GM21576 (cell line): ENCODE data around the gene OBSCN.

Source experiments
- ATAC-seq: cut with Tn5 transposase; IDR thresholded peaks from one replicate; pipeline ENCODE4 v1.9.1; 2021; ENCODE audit warnings: mild to moderate bottlenecking, moderate library complexity; ENCODE audit not compliant: unreplicated experiment

Gene OBSCN

DNA sequence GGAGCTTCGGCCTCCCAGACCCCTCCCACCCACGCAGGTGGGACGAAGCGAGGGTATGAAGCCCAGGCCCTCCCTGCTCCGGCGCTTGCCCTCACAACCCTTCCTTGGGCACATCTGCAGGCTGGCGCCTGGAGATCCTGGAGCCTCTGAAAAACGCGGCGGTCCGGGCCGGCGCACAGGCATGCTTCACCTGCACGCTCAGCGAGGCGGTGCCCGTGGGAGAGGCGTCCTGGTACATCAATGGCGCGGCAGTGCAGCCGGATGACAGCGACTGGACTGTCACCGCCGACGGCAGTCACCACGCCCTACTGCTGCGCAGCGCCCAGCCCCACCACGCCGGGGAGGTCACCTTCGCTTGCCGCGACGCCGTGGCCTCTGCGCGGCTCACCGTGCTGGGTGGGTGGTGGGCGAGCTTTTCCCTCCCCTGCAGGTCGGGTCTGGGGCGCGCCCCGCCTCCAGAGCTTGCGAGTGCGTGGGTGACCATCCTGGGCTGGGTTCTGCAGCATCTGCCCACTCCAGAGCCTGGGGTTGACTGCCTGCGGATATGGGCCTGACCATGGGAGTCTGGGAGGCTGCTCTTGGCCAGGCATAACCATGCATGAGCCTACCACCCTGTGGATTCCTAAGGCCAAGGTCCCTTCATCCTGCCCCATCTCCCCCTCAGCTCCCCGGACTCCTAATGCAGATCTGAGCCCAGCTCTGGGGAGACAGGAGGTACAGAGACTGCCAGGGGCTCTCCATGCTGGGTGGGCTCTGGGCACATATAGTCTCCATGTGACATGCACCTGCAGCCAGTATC, 108.9 kb downstream of the OBSCN start:
- ATAC-seq, result no peak

DNA sequence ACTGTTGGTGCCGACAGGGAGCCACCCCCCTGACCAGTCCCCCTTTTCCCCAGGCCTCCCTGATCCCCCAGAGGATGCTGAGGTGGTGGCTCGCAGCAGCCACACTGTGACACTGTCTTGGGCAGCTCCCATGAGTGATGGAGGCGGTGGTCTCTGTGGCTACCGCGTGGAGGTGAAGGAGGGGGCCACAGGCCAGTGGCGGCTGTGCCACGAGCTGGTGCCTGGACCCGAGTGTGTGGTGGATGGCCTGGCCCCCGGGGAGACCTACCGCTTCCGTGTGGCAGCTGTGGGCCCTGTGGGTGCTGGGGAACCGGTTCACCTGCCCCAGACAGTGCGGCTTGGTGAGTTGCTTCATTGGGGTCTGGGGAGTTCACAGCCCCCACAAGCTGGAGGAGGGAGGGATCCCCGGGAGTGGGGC, 109.6 kb downstream of the OBSCN start:
- no peak for ATAC-seq

DNA sequence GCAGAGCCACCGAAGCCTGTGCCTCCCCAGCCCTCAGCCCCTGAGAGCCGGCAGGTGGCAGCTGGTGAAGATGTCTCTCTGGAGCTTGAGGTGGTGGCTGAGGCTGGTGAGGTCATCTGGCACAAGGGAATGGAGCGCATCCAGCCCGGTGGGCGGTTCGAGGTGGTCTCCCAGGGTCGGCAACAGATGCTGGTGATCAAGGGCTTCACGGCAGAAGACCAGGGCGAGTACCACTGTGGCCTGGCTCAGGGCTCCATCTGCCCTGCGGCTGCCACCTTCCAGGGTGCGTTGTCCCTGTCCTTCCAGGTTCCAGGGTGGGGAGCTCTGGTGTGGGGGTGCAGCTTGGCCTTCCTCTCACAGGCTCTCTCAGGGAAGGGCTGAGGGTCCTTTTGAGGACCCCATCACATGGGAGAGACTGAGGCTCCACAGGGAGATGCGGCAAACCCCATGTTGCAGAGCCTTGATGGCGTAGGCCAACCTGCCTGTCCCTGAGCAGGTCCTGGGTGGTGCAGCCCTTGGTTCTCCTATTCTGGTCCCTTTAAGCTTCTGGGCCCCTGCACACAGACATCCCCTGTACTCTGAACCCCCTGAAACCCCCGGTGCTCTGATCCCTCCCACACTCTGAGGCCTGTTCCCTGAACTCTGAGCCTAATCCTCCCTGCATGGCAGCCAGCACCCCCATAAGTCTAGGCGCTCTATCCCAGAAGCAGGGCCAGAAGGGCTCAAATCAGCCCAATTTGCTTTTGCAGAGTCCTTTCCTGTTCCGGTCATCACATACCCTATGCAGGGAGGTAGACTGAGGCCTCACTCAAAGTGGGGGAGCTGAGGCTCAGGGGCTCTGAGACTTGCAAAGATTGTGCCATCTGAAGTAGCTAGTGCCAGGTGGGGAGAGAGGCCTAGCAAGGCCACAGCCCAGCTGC, 110.3 kb downstream of the OBSCN start:
- no peak for ATAC-seq

DNA sequence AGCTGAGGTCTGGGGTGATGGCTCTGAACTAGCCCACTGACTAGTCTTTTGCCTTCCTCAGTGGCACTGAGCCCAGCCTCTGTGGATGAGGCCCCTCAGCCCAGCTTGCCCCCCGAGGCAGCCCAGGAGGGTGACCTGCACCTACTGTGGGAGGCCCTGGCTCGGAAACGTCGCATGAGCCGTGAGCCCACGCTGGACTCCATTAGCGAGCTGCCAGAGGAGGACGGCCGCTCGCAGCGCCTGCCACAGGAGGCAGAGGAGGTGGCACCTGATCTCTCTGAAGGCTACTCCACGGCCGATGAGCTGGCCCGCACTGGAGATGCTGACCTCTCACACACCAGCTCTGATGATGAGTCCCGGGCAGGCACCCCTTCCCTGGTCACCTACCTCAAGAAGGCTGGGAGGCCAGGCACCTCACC, 111.0 kb downstream of the OBSCN start:
- no peak for ATAC-seq

DNA sequence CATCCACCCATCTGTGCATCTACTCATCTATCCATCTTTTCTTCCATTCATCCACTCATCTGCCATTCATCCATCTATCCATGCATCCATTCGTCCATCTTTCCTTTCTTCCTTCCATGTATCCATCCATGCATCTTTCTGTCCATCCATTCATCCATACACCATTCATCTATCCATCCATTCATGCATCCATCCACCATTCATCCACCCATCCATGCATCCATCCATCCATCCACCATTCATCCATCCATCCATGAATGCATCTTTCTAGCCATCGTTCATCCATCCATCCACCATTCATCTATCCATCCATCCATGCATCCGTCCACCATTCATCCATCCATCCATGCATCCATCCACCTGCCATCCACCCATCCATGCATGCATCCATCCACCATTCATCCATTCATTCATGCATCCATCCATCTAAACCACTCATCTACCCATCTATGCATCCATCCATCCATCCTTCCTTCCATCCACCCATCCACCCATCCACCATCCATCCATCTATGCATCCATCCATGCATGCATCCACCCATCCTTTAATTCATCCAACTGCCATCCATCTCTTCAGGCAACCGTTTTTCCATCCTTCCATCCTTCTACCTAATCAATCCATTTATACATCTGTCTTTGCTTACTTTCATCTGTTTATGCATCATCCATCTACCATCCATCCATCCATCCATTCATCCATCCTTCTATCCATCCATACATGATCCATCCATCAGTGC, 111.7 kb downstream of the OBSCN start:
- ATAC-seq, result no peak

DNA sequence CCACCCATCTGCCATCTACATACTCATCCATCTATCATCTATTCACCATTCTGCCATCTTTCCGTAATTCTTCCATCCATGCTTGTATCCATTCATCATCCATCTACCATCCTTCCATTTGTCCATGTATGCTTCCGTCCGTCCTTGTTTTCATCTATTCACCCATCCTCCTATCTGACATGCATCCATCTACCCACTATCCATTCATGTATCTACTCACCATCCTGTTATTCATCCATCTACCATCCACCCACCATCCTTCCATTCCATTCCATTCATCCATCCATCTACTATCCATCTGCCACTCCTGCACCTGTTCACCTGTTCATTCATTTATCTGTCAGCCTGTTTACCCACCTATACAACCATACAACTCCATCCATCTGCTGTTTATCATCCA, 112.5 kb downstream of the OBSCN start:
- no peak for ATAC-seq

DNA sequence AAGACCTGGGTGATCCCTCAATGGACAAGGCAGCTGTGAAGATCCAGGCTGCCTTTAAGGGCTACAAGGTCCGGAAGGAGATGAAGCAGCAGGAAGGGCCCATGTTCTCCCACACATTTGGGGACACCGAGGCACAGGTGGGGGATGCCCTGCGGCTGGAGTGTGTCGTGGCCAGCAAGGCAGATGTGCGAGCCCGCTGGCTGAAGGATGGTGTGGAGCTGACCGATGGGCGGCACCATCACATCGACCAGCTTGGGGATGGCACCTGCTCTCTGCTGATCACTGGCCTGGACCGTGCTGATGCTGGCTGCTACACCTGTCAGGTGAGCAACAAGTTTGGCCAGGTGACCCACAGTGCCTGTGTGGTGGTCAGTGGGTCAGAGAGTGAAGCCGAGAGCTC, 113.6 kb downstream of the OBSCN start:
- ATAC-seq, result no peak

DNA sequence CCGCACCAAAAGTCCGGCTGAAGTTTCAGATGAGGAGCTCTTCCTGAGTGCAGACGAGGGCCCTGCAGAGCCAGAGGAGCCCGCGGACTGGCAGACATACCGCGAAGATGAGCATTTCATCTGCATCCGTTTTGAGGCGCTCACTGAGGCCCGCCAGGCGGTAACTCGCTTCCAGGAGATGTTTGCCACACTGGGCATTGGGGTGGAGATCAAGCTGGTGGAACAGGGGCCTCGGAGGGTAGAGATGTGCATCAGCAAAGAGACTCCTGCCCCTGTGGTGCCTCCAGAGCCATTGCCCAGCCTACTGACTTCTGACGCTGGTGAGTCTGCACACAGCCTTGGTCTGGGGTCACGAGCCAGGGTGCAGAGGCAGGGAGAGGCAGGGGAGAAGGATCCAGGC, 114.1 kb downstream of the OBSCN start:
- ATAC-seq, result no peak

DNA sequence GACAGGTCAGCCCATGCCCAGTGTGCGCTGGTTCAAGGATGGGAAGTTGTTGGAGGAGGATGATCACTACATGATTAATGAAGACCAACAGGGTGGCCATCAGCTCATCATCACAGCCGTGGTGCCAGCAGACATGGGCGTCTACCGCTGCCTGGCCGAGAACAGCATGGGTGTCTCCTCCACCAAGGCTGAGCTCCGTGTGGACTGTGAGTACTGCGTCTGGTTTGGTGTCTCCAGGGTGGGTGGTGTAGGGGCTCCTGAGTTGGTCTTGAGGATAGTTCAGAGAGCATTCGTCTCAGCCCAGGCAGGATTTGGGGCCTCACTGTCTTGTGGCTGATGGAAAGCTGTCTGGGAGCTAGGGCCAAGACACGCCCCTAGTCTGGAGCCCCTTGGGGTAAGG, 115.6 kb downstream of the OBSCN start:
- no peak for ATAC-seq

DNA sequence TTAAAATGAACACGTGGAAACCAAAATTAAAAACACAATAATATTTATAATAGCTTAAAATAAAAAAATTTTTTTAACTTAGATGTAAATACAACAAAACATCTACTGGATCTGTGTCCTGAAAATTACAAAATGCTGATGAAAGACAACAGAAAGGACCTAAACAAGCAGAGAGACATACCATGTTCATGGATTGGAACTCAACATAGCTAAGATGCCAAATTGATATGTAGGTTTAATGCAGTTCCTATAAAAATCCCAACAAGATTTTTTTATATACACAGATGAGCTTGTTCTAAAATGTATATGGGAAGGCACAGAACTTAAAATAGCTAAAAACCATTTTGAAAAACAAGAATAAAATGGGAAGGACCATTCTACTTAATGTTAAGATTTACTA, 117.4 kb downstream of the OBSCN start:
- ATAC-seq, result no peak

DNA sequence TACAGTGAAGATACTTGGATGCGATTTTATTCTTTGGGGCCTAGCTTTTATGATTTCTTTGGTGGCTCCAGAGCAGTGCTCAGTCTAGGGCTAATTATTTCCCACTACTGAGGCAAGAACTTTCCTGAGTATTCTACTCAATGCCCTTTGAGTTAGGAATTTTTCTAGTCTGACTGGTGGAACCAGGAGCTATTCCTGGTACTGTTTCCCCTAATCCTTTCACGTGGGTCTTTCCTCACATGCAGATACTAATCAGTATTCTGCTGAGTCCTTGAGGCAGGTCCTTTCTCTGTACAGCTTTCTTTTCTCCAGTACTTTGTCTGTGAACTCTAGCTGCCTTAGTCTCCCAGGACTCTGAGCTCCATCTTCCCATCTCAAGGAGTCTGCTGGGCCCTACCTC, 122.0 kb downstream of the OBSCN start:
- no peak for ATAC-seq

DNA sequence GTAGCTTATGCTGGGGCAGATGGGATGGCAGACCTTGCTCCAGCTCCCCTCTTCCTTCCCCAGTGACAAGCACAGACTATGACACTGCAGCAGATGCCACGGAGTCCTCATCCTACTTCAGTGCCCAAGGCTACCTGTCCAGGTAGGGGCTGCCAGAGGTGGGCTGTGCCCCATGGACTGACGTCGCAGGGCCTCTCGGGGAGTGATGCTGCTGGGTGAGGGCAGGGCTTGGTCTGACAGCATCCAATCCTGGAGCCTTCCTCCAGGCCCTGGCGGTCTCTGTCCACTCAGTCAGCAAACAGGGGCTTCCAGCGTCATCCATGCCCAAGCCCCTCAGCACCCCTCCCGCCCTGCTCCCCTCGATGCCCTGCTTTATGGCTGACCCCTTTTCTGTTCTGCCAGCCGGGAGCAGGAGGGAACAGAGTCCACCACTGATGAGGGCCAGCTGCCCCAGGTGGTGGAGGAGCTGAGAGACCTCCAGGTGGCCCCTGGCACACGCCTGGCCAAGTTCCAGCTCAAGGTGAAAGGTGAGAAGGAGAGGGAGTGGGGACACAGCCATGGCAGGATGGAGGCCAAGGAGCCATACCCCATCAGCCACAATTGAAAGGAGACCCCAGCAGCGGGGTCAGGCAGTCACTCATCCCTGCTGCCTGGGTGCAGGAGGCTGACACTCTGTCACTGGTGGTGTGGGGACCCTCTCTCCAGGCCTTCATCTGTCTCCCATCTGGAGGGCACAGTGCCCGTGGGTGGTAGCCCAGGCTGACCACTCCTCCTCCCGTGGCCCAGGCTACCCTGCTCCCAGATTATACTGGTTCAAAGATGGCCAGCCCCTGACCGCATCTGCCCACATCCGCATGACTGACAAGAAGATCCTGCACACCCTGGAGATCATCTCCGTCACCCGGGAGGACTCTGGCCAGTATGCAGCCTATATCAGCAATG, 125.2 kb downstream of the OBSCN start:
- no peak for ATAC-seq

DNA sequence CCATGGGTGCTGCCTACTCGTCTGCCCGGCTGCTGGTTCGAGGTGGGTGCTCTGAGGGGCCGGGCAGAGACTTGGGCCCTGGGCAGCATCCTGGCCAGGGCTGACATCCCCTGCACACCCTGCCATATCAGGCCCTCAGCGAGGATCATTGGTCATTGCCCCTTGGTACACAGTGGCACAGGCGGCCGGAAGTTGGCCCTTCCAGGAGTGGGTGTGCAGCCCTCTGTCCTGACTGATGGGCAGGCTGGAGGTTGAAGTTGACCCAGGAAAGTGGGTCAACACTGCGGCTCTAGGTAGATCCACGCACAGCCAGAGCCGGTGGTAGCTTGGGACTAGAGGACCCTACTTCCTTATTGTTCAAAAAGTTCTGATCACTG, 125.9 kb downstream of the OBSCN start:
- ATAC-seq, result no peak

DNA sequence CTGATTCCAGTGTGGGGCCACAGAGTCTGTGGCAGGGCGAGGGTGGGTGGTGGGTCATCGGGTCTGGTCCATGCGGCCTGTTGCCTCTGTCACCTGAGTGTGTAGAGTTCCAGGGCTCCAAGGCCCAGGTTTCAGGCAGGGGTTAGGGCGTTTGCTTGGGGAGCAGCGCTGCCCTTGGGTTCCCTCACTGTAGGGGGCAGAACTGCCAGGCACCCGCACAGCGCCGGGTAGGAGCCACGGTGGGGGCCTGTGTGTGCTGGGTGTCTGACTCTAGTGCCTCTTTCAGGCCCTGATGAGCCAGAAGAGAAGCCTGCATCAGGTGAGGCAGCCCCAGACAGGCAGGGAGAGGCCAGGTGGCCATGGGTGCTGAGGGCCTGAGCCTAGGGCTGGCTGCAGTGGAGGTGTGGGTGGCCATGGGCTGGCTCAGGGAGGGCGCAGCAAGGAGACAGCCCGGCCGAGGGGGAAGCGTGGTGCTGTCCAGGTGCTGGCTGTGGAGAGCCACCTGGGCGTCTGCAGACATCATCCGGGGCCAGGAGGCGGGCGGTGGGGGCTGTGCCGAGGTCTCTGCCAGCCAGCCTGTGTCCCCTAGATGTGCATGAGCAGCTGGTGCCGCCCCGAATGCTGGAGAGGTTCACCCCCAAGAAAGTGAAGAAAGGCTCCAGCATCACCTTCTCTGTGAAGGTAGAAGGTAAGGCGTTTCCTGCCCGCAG, 126.5 kb downstream of the OBSCN start:
- no peak for ATAC-seq

DNA sequence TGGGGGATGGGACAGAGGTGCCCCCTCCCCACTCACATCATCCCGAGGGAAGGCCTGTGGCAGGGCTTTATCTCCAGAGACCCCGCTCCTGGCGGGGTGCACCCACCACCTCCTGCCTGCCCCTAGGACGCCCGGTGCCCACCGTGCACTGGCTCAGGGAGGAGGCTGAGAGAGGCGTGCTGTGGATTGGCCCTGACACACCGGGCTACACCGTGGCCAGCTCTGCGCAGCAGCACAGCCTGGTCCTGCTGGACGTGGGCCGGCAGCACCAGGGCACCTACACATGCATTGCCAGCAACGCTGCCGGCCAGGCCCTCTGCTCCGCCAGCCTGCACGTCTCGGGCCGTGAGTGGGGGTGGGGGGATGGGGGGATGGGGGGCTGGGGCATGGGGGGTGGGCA, 127.1 kb downstream of the OBSCN start:
- ATAC-seq, result no peak

DNA sequence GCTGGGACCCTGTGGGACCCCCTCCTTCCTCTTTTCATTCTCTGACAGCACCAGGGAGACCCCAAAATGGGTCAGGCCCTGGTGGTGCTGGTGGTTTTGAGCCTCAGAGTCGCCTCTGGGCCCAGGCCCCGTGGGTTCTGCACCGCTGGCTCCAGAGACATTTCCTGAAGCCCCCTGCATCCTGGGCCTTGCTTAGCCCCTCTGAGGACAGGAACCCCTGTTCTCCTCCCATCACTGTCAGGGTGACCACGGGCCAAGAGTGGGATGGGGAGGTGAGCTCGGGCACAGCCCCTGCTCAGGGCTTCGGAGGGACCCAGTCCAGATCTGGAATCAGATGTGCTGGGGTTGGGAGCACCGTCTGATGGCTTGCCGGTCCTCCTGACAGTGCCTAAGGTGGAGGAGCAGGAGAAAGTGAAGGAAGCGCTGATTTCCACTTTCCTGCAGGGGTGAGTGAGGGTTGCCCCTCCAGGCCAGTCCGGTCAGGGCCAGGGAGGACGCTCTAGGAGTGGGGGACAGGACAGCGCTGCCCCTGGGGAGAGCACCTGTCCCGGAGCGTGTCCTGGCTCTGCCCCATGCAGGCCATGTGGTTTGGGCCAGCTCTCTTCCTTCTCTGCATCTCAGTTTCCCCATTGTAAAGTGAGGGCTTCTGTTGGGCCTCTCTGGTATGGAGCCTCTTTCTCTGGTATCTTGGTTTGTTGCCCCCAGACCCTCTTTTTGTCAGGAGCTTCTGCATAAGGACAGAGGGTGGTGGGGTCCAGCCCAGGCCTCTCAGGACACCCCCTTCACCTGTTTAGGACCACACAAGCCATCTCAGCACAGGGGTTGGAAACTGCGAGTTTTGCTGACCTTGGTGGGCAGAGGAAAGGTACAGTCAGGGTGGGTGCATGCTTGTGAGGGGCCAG, 127.8 kb downstream of the OBSCN start:
- no peak for ATAC-seq

DNA sequence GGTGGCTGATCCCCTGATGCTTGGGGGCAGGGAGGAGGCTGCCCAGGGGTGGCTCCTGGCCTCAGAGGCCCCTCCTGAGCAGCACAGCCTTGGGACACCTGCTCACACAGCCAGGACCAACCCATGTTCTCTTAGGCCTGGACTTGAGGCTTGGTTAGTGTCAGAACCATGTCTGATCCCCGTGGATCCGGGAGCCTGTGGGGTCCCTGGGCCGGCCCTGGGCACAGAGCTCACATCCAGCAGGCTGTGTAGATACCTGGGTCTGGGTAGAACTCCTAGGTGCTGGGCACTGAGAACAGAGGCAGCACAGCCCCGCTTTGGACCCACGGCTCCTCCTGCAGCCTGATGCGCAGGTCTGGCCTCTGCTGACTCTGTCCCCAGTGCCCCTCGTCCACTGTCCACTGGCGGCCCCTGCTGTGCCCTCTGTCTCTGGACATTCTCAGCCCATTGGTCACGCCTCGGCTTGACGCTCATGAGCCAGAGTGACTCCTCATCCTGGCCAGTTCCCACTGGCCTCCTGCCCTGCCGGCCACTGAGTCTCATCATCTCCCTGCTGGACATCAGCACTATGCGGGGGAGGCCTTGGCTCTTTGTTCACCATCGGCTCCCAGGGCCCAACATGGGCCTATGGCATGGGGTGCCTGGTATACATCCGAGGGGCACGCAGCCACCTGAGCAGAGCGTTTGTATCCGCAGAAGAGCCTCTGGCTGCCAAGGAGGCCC, 128.6 kb downstream of the OBSCN start:
- ATAC-seq, result no peak

DNA sequence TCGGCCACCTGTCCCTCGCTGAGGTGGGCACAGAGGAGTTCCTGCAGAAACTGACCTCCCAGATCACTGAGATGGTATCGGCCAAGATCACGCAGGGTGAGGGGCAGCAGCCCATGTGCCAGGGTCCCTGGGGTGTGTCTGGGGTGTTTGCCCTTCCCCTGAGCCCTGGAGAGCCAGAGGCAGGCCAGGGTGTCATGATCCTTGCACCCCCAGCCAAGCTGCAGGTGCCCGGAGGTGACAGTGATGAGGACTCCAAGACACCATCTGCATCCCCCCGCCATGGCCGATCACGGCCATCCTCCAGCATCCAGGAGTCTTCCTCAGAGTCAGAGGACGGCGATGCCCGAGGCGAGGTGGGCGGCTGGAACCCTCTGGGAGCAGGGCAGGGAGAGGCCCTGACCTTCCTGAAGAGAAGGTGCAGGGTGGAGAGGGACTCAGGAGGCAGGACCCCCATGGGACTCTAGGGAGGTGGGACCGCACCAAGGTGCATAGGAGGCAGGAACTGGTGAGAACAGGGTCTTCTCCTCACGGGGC, 129.3 kb downstream of the OBSCN start:
- no peak for ATAC-seq
